Kidney glomerular epithelial cell (primary cell): ENCODE measurements around the gene NTN5.
A peak's percentile ranks its signal among the peaks of the same experiment; 100 is the strongest.
"Not testable (repeated sequence)": the region's sequence is repeated elsewhere in the genome, so short reads cannot be mapped to it uniquely, and the experiment has no call there.

Experiments used
- DNase-seq: peaks from one replicate; lab custom pipeline; 2025; lab: John Stamatoyannopoulos, UW

Gene NTN5

GRCh38 chr19:48644355-48644754 is 28.5 kb downstream of the NTN5 start:
- no peak for DNase-seq

GRCh38 chr19:48642862-48643261 is 30.0 kb downstream of the NTN5 start:
- no peak for DNase-seq

GRCh38 chr19:48641850-48642249 is 31.0 kb downstream of the NTN5 start:
- no peak for DNase-seq

- DNase-seq, result no peak
These were observed 33.1 kb downstream of the NTN5 start for GRCh38 chr19:48639483-48640375.

GRCh38 chr19:48638831-48639381 is 33.9 kb downstream of the NTN5 start:
- no peak for DNase-seq

- peak; percentile 82 for DNase-seq
These were observed 34.6 kb downstream of the NTN5 start for GRCh38 chr19:48637948-48638830.

- DNase-seq, result peak; percentile 95
These were observed 35.3 kb downstream of the NTN5 start for GRCh38 chr19:48637449-48637947.

- DNase-seq, result peak; percentile 31
These were observed 35.9 kb downstream of the NTN5 start, which contains the start of gene DBP for GRCh38 chr19:48636859-48637448. TSS of gene DBP (minus strand) at chr19:48637379. CDS start at chr19:48636994, 385 bp downstream.

GRCh38 chr19:48635966-48636858 is 36.6 kb downstream of the NTN5 start:
- DNase-seq, result no peak

- no peak for DNase-seq
These were observed 37.4 kb downstream of the NTN5 start for GRCh38 chr19:48635263-48635965.

- peak; percentile 77 for DNase-seq
These were observed 38.2 kb downstream of the NTN5 start for GRCh38 chr19:48634424-48635262.

GRCh38 chr19:48634036-48634342 is 38.8 kb downstream of the NTN5 start:
- DNase-seq, result no peak

GRCh38 chr19:48633148-48634035 is 39.4 kb downstream of the NTN5 start:
- no peak for DNase-seq

GRCh38 chr19:48632692-48633147 is 40.1 kb downstream of the NTN5 start:
- DNase-seq, result peak; percentile 14

GRCh38 chr19:48632286-48632685 is 40.5 kb downstream of the NTN5 start:
- DNase-seq, result not testable (repeated sequence)

- DNase-seq, result no peak
These were observed 41.6 kb downstream of the NTN5 start for GRCh38 chr19:48631225-48631624.

GRCh38 chr19:48630296-48631063 is 42.3 kb downstream of the NTN5 start:
- no peak for DNase-seq
